Activated CD8-positive, alpha-beta memory T cell treated with anti-CD3 and anti-CD28 coated beads for 1 hour (primary cell): ENCODE measurements around the gene MDGA2.

Experiments
- DNase-seq, 2 donors: peaks; one replicate each; pipeline ENCODE4 v3.0.0-alpha.2; 2020; ENCODE audit warnings: low read depth in 1 of 2; ENCODE audit errors: extremely low read depth in 1 of 2

MDGA2 gene

DNA sequence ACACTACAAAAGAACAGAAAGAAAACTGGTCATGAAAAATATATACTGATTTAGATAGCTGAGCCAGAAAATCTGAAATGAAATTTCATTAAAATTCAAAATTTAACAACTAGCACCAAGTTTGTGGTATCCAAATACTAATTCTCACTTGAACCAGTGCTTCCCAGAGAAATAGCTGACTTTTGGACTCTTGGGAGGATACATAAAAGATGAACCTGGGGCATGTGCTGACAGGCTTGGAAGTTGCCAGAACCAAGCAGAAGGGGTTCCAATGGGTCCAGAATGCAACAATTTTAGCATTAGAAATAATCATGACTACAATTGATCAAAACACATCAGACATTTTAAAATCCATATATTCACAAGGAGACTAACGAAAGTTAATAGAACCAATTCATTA lies 175.0 kb downstream of the MDGA2 start:
- DNase-seq: no peak

DNA sequence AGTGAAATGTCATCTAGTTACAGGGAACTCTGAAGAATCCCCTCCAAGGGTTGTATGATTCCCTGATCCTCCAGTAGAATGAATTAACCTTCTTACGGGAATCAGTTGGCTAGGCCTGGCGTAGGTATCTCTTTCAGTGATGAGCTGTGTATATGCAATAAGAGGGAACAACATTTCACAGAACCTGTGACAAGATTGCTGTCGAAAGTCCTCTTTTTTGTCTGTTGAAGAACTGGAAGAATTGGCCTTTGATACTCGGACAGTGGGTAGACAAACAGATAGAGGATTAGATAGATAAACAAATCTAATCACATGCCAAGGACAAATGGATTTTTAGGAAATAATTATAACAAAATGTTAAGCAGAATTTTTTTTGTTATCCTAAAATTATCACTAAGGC lies 184.6 kb downstream of the MDGA2 start:
- no peak for DNase-seq

DNA sequence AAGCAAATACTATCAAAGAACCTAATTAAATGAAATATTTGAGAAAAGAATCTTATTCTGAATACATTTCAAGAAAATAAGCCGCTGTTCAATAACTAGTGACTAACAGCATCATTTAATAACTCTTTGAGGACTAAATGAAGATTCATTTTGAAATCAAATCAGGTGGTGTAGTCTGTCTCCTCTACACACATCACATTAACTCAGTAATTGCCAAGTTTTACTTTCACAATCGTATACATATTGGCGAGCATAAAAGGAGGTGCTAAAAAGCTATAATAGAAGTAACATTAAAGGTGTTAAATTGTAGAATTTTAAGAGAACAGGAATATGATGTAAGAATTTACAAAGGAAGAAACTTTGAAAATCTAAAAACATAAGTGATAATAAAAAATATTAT lies 185.1 kb downstream of the MDGA2 start:
- DNase-seq: no peak

DNA sequence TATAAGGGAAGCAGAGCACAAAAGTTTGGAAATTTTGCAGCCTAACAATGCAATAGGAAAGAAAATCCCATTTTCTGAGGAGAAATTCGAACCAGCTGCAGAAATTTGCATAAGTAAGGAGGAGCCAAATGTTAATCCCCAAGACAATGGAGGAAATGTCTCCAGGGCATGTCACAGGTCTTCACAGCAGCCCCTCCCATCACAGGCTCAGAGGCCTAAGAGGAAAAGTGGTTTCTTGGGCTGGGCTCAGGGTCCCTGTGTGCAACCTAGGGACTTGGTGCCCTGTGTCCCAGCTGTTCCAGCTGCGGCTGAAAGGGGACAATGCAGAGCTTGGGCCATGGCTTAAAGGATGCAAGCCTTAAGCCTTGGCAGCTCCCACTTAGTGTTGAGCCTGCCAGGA lies 190.0 kb downstream of the MDGA2 start:
- DNase-seq: no peak

DNA sequence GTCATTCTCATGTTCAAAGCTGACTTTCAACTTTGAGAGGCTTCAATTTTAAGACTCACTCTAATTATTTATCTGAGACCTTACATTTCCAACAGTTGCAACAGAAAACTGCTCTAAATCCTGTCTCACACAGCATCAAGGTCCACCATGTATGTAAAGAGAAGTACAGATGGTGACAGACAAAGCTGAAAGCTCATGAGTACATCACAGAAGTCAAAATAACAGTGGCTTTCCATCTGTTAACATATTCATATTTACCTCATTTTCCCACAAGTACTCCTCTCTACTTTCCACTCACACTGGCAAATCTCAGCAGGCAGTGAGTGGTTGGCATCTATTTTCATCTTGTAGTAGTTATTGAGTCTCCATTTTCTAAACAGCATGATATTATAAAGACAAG lies 192.0 kb downstream of the MDGA2 start:
- DNase-seq: no peak

DNA sequence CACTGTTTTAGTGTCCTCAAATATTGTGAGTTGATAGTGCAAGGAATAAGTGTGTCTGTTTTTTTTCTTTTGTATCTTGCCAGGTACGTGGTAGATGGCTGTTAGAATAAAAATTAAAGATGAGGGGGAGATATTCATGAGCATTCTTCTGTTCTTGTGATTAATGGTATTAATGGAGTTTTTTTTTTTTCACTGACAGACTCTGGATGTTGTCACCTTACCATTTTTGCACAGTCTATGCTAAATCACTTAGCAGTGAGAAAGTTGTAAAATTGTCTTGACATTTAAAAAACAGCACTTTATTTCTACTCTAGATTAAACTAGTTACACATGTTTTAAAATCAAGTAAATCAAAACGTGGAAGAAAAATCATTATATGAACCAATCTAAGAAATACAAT lies 204.3 kb downstream of the MDGA2 start:
- DNase-seq: no peak

DNA sequence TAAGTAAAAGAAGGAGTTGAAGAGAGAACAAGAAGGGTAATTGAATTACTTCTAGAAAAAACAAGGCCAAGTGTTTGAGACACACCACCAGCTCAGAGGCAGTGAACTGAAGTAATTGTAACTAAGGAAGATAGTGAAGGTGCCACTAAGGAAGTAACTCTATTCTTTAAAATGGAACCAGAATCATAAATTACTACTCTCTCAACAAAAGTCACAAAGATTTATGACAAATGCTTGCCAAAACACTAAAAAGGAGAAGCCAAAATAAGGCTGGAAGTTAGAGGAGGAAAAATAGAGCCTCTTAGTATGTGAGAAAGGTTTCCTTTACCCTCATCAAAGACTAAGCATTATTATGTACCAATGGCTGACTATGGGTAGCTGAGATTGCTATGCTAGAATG lies 208.5 kb downstream of the MDGA2 start:
- no peak for DNase-seq

DNA sequence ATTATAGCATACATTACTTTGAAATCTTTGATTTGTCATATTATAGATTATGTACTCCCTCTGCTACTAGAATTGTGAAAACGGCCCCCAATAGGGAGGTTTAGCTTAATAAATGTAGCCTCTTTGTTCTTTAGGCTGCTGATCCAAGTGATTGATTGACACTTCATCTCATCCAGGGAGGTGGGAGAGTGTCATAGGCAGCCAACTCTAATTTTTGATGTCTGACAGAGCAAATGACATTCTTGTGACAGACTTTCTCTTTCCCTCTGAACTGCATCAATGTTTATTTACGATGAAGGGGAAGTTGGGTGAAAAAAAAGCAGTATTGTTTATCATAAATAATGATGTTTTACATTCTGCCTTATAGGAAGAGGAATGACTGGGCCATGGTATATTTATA lies 221.4 kb downstream of the MDGA2 start:
- DNase-seq: no peak

DNA sequence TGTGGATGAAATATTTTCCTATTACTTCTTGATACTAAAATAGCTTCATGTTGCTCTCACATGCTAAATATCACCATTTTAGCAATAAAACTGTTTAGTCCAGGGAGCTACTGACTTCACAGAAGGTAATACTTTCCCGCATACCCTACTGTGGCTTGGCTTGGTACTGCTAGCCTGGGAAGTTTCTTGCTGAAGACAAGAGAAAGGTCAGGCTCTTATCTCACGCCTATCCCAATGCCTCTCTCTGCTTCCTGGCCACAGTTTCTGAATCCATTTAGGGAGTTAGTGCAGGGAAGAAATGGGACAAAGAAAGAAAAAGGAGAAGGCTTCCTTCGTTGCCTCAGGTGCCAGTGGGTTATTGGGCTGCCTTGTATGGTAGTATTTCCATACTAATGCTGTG lies 228.3 kb downstream of the MDGA2 start:
- no peak for DNase-seq

DNA sequence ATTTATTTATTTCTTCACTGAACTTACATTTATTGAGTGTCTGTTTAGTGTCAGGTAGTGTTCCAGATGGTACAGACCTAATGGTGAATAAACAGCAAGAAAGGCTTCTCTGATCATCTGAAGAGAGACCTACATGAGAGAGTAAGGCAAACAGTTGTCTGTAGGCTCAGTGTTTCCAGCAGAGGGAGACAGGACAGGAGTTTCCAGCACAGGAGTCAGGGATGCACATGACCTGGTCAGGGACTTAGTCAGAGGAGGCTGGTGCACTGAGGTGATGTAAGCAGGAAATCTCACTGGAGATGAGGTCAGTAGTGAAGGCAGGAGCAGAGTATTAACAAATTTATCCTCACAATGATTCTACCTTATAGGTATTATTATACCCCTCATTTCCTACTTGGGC lies 233.2 kb downstream of the MDGA2 start:
- no peak for DNase-seq

DNA sequence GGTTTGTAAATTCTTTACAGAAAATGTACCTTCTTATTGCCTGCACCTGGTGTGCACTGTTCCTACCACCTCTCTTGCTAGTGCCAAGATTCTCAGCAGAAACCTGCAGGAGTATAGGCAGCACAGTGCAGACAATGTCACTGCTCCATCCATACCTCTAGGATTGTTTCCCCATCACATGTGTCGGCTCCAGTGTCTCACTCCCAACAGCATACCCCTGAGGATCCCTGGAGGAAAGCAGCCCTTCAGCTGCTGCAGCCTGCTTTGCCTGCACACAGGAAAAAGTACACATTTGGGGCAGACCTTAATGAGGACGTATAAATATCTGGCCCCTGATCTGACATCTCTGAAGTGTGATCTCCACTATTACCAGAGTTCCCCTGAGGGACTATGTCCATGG lies 235.5 kb downstream of the MDGA2 start:
- no peak for DNase-seq

DNA sequence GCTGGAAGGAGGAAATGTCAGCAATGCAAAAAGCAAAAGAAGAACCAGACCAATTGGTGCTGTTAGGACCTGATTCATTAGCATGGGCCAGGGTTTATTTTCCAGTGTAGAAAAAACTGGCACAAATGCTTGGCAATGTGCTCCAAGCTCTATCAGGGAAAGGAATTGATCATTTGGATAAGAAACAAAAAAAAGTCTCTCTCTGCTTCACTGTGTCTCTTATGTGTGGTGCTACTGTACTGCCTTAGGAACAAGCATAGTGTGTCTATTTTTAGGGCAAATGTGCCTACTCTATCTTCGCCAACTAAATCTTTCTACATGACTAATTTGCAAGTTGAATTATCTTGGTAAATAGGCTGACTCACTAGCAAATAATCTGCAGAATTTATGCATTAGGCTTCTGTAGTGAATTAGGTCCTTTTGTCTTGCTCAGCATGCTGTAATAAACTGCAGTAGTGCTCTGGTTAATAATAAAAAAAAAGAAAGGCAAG lies 236.7 kb downstream of the MDGA2 start:
- DNase-seq: no peak

DNA sequence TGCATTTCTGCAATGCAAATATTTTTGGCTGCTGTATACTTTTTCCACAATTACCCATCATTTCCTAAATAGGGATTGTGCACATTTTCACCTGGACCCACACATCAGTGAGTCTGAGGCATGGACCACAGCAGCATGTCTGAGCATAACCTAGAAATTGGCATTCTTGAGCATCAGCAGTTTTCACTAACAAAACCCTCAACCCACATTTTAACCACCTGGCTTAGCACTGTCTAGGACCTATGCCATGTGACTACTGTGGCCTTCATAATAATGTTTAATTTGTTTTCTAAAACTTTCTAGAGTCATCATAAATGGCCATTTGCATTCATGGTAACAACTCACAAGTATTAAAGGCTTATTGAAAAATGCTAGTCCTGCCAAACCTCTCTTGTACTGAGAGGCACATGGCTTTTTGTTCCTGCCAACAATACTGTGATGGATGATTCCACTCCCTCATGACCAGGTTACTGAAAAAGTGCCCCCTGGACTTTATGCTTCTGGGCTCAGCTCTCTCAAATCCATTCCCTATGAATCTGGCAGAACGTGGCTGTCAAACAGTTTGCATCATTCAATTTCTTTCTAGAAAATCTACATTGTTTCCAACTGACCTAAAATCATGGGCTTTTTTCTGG lies 240.0 kb downstream of the MDGA2 start:
- no peak for DNase-seq

DNA sequence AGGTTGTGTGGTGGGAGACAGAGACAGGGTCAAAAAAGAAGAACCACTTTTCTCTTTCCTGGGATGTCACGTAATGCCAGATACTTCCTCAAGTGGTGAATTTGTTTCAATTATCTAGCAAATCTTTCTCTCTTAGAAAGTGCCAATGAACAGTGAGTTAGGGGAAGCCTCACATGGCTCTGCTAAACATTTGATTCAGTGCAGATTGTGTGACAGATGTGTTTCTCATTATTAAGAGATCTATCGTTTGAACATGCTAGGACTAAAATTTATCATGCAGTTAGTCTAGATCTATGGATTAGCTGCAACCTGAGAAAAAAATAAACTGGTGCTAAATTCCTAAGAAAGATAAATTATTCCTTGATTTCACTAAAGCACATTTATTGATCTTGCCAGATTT lies 247.8 kb downstream of the MDGA2 start:
- DNase-seq: no peak

DNA sequence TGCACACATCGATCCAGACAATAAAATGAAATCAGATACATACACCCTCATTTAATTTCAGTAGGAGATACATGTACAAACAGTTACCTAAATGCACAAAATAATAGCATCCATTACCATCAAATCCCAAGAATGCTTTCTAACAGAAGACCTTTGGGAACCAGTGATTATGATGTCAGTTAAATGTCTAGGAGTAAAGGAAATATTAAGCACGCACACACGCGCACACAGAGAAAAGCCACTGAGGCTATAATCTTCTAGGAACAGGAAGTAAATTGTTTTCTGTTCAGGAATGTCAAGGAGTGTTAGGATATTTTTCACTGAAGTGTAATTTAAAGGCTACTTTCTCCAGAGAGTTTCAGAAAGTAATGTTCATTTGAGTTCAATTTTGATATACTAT lies 250.1 kb downstream of the MDGA2 start:
- no peak for DNase-seq

DNA sequence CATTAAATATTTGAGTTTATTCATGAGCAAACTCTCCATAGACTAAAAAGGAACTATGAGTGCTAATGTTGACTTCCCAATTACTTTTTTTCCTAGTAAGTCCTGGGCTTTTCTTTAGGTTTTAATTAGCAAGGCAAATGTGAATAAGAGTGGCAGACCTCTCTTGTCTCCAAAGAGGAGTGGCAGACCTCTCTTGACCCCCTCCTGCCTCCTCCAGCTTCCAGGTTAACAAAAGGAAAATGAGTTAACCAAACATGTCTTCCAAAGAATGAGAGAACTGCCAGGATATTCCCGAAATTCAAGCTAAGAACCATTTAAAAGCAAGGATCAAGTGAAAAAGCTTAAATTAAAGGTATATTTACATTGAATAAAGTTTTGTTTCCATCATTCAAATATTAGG lies 253.2 kb downstream of the MDGA2 start:
- DNase-seq: no peak

DNA sequence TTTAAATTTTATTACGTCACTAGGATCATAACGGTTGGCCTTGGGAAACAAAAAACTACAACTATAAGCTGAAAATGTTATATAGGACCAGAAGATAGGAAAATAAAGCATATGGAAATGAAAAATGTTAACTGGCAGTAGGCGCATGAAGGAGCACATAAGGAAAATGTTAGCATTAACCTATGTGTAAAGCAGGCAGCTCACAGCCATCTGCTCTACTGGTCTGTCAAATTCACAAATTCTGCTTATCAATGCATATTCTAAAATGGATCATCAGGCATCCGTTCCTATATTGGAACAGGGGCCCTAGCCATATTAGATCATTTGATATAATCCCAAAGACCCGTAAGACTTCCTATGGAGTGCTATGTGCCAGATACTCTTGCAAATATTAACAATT lies 263.9 kb downstream of the MDGA2 start:
- DNase-seq: no peak

DNA sequence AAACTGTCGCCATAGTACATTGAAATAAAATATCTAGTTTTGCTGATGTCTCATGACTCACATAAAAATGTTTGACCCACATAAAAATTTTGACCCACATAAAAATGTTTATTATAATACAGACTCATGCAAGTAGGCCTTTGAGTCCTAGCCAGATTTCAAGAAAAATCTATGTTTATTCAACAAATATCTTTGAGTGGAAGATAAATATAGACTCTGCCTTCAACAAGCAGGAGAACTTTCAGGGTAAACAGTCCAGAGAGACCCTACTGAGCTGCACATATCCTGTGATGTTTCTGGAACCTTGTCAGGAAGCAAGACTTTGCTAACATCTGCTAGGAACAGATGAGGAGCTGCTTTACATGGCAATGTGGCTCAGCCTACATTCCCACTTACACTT lies 283.1 kb downstream of the MDGA2 start:
- DNase-seq: no peak

DNA sequence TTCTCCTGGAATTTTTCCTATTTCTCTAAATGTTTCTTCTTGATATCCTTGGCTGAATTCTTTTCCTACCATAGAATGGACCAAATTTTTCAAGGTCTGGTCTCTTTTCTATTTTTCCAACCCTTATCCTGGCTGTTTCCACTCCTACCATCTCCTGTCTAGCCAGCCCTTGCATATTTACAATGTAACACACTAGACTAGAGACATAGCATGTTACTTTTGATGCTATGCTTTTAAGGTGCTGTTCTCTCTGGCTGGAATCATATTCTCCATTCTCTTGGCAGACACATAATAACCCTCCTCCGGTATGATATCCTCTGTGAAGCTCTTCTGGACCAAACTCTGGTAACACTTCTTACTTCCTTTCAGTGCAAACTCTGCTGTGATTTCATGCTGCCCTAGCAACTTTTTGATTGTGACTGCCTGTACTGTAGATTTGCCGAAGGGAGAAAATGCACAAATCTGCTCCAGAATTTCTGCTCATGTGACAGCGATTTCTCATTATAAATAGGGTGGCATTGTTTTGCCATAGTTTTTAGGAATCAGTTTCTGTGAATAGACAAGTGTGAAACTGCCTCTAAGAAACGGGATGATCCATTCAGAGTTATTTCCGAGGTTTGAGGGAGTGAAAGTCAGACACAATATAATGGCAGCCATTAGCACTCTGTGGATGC lies 284.4 kb downstream of the MDGA2 start:
- no peak for DNase-seq

DNA sequence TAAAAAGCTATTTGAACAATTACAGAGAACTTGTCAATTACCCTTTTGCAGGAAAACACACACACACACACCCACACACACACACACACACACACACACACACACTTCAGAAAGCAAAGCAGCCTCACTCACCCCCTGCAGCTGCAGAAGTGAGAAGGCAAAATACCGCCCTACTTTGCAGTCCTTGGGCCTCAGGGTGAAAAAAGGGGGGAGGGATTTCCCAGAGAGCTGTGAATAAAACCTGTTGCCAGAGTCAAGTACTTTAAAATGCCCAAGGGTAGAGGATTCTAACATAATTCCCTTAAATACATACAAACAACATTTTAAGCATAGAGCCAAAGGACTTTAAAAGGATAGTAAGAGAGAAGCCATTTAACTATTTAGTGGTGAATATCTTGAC lies 285.9 kb downstream of the MDGA2 start:
- DNase-seq: no peak

DNA sequence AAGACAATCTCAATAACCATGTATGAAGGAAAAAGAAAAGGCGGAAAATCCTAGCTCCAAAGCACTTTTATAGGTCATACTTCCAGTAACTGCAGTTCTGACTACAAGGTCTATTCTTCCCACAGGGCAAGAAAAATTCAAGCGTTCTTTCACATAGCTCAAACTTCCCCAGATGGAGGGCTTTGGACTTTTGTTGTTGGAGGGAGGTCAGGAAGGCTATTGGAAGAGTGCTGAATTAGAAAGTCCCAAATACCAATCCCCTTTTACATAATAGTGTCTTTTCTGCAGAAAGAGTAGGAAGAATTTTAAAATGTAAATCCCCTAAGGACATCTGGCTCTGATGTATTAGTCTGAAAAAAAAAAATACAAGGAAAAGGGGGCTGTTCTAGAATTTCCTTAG lies 309.4 kb downstream of the MDGA2 start:
- no peak for DNase-seq

DNA sequence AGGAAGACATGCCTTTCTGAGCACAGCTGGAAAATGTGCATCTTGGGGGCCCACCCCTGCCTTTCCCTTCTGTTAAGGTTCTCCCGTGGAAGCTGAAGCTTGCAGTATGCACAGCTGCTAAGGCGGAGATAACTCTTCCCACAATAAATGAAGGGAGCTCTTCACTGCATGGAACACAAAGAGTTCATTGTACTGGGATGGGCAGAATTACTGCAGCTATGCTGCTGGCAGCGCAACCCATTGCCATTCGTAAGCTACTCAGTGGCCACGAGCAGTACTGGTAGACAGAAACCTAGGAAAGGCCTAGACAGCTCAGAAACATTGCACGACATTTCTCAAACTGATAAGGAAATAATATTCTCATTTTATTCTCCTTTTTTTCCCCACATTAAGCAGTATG lies 310.2 kb downstream of the MDGA2 start:
- DNase-seq: no peak

DNA sequence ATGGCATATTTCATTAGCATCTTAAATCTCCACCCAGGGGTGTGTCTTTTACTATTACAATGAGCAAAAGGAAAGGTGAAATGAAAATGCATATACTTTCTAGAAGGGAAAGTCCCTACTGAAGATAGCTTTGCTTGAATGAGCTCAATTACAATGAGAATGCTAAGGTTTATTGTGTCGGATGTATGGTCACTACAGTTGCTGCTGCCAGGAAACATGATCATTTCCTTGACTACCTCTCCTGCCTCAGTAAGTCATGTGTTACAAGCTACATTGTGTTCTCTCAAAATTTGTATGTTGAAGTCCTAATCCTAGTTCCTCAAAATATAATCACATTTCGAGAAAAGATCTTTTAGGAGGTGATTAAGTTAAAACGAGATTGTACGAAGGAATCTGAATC lies 322.2 kb downstream of the MDGA2 start:
- DNase-seq: no peak
